Measurements from ENCODE around the gene DPY19L1.

DPY19L1 gene

DNA sequence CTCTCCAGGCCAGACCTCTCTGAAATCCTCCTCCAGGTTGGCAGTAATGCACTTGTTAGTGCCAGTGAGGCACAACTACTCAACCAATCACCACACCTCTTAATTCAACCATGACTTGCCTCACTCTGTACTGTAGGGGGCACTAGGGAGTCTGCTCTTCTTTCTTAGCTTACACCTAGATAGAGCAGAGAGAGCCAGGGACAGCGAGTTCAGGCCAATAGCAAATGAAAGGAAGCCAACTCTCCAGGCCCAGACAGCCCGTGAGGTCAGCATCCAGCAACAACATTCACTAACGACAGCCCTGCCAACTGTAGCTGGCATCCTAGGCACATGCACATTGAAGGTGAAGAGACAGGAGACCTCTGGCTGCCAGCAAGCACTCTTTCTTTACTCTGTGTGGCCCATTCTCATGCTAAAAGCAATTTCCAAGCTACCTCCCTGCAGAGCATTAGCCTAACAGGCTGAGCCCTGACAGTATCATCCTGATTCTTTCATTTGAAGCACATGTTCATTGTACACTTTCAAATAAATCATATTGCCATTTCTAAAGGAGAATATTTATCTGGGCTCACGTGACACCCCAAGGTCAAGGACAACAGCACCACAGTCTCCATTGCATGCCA lies 136.3 kb downstream of the DPY19L1 start:
- Histone ChIP-seq H3K9me3 (ENCODE audit: control insufficient read depth, low read length) (peaks cover 6% of the 10 kb centered on the region), H2BK120ac (ENCODE audit: low read depth, low read length) (no peak overlapping the region), H3K23ac (ENCODE audit: low read length in 2 of 2) (no peak overlapping the region), H4K8ac (ENCODE audit: low read length) (no peak overlapping the region), H2BK12ac (ENCODE audit: low read length in 2 of 2) (no peak overlapping the region), H2BK15ac (ENCODE audit: low read depth, poor library complexity, severe bottlenecking) (no peak overlapping the region), H3K4ac (ENCODE audit: low read depth in 1 of 2, low read length in 2 of 2) (no peak overlapping the region), H3K27me3 (ENCODE audit: control insufficient read depth in 1 of 2, insufficient read depth in 1 of 2, low read length in 2 of 2) (peaks cover 0 to 26% of the 10 kb centered on the region in 2 experiments), H3K27ac (ENCODE audit: low read length, poor library complexity, severe bottlenecking) (no peak overlapping the region), H3K4me1 (ENCODE audit: control insufficient read depth, insufficient read depth, low read depth, low read length) (no peaks in the 10 kb centered on the region), H4K91ac (ENCODE audit: low read length) (no peak overlapping the region), H2AK5ac (ENCODE audit: low read length, severe bottlenecking) (no peak overlapping the region), H3K14ac (ENCODE audit: low read length in 2 of 2) (no peak overlapping the region), H3K36me3 (ENCODE audit: control insufficient read depth in 1 of 2, insufficient read depth in 2 of 2, low read depth in 1 of 2, low read length in 2 of 2) (no peaks in the 10 kb centered on the region), H3K4me3 (ENCODE audit: insufficient read depth in 1 of 2, low read depth in 1 of 2, low read length in 2 of 2) (no peak overlapping the region), H3K79me1 (replicated peaks; ENCODE audit: low read length, poor library complexity, severe bottlenecking) (no peaks in the 10 kb centered on the region), H3K18ac (ENCODE audit: low read depth in 1 of 2, low read length in 2 of 2) (no peak overlapping the region), H2BK5ac (ENCODE audit: low read depth, low read length, poor library complexity, severe bottlenecking) (no peak overlapping the region), H3K4me2 (ENCODE audit: low read length, poor library complexity, severe bottlenecking) (no peak overlapping the region), H3K9ac (ENCODE audit: low read length) (no peak overlapping the region), H2AFZ (ENCODE audit: low read depth, low read length) (no peak overlapping the region)
- DNase-seq = no peak
- WGBS = 73% methylated on average over 4 of the region's 4 CpGs

DNA sequence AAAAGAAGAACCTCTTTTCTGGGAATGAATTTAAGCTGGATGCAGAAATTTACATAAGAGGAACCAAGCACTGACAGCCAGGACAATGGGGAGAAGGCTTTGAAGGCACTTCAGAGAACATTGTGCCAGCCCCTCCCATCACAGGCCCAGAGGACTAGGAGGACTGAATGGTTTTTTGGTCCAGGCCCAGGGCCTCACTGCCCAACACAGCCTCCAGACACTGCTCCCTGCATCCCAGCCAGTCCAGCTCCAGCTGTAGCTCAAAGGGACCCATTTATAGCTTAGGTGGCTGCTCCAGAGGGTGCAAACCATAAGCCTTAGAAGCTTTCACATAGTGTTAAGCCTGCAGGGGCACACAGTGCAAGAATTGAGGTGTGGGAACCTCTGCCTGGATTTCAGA lies 142.1 kb downstream of the DPY19L1 start:
- H3K4ac ChIP-seq (ENCODE audit: low read depth in 1 of 2, low read length in 2 of 2) = no peak overlapping the region
- H2BK120ac ChIP-seq (ENCODE audit: low read depth, low read length) = no peak overlapping the region
- H3K9ac ChIP-seq (ENCODE audit: low read length) = no peak overlapping the region
- no peak overlapping the region for H2BK15ac ChIP-seq (ENCODE audit: low read depth, poor library complexity, severe bottlenecking)
- H4K91ac ChIP-seq (ENCODE audit: low read length) = no peak overlapping the region
- H3K4me3 ChIP-seq (ENCODE audit: insufficient read depth in 1 of 2, low read depth in 1 of 2, low read length in 2 of 2) = no peak overlapping the region
- H3K27me3 ChIP-seq (ENCODE audit: control insufficient read depth in 1 of 2, insufficient read depth in 1 of 2, low read length in 2 of 2) = peaks cover 0 to 52% of the 10 kb centered on the region in 2 experiments
- H2AFZ ChIP-seq (ENCODE audit: low read depth, low read length) = no peak overlapping the region
- no peak overlapping the region for H4K8ac ChIP-seq (ENCODE audit: low read length)
- no peak overlapping the region for H3K4me2 ChIP-seq (ENCODE audit: low read length, poor library complexity, severe bottlenecking)
- H3K14ac ChIP-seq (ENCODE audit: low read length in 2 of 2) = no peak overlapping the region
- no peaks in the 10 kb centered on the region for H3K36me3 ChIP-seq (ENCODE audit: control insufficient read depth in 1 of 2, insufficient read depth in 2 of 2, low read depth in 1 of 2, low read length in 2 of 2)
- peaks cover 18% of the 10 kb centered on the region for H3K9me3 ChIP-seq (ENCODE audit: control insufficient read depth, low read length)
- H2BK5ac ChIP-seq (ENCODE audit: low read depth, low read length, poor library complexity, severe bottlenecking) = no peak overlapping the region
- no peak overlapping the region for H3K18ac ChIP-seq (ENCODE audit: low read depth in 1 of 2, low read length in 2 of 2)
- no peak overlapping the region for H3K27ac ChIP-seq (ENCODE audit: low read length, poor library complexity, severe bottlenecking)
- no peaks in the 10 kb centered on the region for H3K79me1 ChIP-seq (replicated peaks; ENCODE audit: low read length, poor library complexity, severe bottlenecking)
- no peak overlapping the region for H2BK12ac ChIP-seq (ENCODE audit: low read length in 2 of 2)
- no peak for DNase-seq
- no peak overlapping the region for H2AK5ac ChIP-seq (ENCODE audit: low read length, severe bottlenecking)
- no peak overlapping the region for H3K23ac ChIP-seq (ENCODE audit: low read length in 2 of 2)
- H3K4me1 ChIP-seq (ENCODE audit: control insufficient read depth, insufficient read depth, low read depth, low read length) = no peaks in the 10 kb centered on the region

DNA sequence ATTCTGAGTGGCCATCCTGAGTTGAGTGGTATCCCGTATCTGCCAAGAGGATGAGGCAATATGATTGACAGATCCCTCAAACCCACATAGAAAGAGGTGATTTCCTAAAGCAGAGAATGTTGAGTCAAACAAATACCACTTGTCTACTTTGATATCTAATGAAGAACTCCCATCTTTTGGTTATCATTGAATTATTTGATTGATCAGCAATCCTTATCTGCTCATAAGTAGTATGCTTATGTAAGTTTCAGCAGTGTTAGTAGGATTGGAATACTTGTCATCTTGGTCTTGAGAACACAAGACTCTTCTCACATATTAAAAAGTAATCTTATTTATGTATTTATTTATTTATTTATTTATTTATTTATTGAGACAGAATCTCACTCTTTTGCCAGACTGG lies 147.3 kb downstream of the DPY19L1 start:
- Histone ChIP-seq H3K4me3 (ENCODE audit: insufficient read depth in 1 of 2, low read depth in 1 of 2, low read length in 2 of 2) (no peak overlapping the region), H4K91ac (ENCODE audit: low read length) (no peak overlapping the region), H3K9me3 (ENCODE audit: control insufficient read depth, low read length) (peaks cover 16% of the 10 kb centered on the region), H3K14ac (ENCODE audit: low read length in 2 of 2) (no peak overlapping the region), H4K8ac (ENCODE audit: low read length) (no peak overlapping the region), H2BK15ac (ENCODE audit: low read depth, poor library complexity, severe bottlenecking) (no peak overlapping the region), H2BK5ac (ENCODE audit: low read depth, low read length, poor library complexity, severe bottlenecking) (no peak overlapping the region), H2BK12ac (ENCODE audit: low read length in 2 of 2) (no peak overlapping the region), H2BK120ac (ENCODE audit: low read depth, low read length) (no peak overlapping the region), H3K9ac (ENCODE audit: low read length) (no peak overlapping the region), H3K27ac (ENCODE audit: low read length, poor library complexity, severe bottlenecking) (no peak overlapping the region), H3K36me3 (ENCODE audit: control insufficient read depth in 1 of 2, insufficient read depth in 2 of 2, low read depth in 1 of 2, low read length in 2 of 2) (no peaks in the 10 kb centered on the region), H3K4ac (ENCODE audit: low read depth in 1 of 2, low read length in 2 of 2) (no peak overlapping the region), H3K4me2 (ENCODE audit: low read length, poor library complexity, severe bottlenecking) (no peak overlapping the region), H3K23ac (ENCODE audit: low read length in 2 of 2) (no peak overlapping the region), H3K27me3 (ENCODE audit: control insufficient read depth in 1 of 2, insufficient read depth in 1 of 2, low read length in 2 of 2) (peaks cover 0 to 47% of the 10 kb centered on the region in 2 experiments), H3K4me1 (ENCODE audit: control insufficient read depth, insufficient read depth, low read depth, low read length) (no peaks in the 10 kb centered on the region), H3K79me1 (replicated peaks; ENCODE audit: low read length, poor library complexity, severe bottlenecking) (no peaks in the 10 kb centered on the region), H2AK5ac (ENCODE audit: low read length, severe bottlenecking) (no peak overlapping the region), H2AFZ (ENCODE audit: low read depth, low read length) (no peak overlapping the region), H3K18ac (ENCODE audit: low read depth in 1 of 2, low read length in 2 of 2) (no peak overlapping the region)
- no CpG with 5 or more reads among the region's 1 CpG for WGBS
- DNase-seq = no peak

DNA sequence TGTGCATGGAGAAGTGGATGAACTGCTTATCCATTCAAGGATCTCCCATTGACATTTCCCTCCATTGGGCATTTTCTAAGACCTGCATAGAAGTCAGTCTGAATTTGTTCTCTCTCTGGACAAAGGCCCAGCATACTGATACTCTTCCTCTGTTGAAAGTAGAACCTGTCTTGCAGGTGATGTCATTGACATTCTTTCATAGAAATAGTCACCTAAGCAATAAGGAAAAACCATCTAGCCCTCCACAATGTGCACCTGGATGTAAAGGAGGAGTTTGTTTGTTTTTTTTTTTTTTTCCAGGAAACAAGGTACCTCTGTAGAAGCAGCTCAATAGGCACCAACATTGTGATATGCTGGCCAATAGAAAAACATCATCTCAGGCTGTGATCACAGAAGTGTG lies 150.4 kb downstream of the DPY19L1 start:
- H3K23ac ChIP-seq (ENCODE audit: low read length in 2 of 2) = no peak overlapping the region
- H2BK5ac ChIP-seq (ENCODE audit: low read depth, low read length, poor library complexity, severe bottlenecking) = no peak overlapping the region
- no peak overlapping the region for H3K27ac ChIP-seq (ENCODE audit: low read length, poor library complexity, severe bottlenecking)
- no peak overlapping the region for H3K18ac ChIP-seq (ENCODE audit: low read depth in 1 of 2, low read length in 2 of 2)
- H2BK120ac ChIP-seq (ENCODE audit: low read depth, low read length) = no peak overlapping the region
- no peak overlapping the region for H2AK5ac ChIP-seq (ENCODE audit: low read length, severe bottlenecking)
- H2BK15ac ChIP-seq (ENCODE audit: low read depth, poor library complexity, severe bottlenecking) = no peak overlapping the region
- no peak overlapping the region for H3K14ac ChIP-seq (ENCODE audit: low read length in 2 of 2)
- H2AFZ ChIP-seq (ENCODE audit: low read depth, low read length) = no peak overlapping the region
- DNase-seq = no peak
- no peak overlapping the region for H4K91ac ChIP-seq (ENCODE audit: low read length)
- no peaks in the 10 kb centered on the region for H3K4me1 ChIP-seq (ENCODE audit: control insufficient read depth, insufficient read depth, low read depth, low read length)
- H3K4me2 ChIP-seq (ENCODE audit: low read length, poor library complexity, severe bottlenecking) = no peak overlapping the region
- H3K79me1 ChIP-seq (replicated peaks; ENCODE audit: low read length, poor library complexity, severe bottlenecking) = no peaks in the 10 kb centered on the region
- H3K27me3 ChIP-seq (ENCODE audit: control insufficient read depth in 1 of 2, insufficient read depth in 1 of 2, low read length in 2 of 2) = peaks cover 0 to 24% of the 10 kb centered on the region in 2 experiments
- no peak overlapping the region for H3K9ac ChIP-seq (ENCODE audit: low read length)
- no peak overlapping the region for H2BK12ac ChIP-seq (ENCODE audit: low read length in 2 of 2)
- H3K9me3 ChIP-seq (ENCODE audit: control insufficient read depth, low read length) = peaks cover 36% of the 10 kb centered on the region
- H3K4ac ChIP-seq (ENCODE audit: low read depth in 1 of 2, low read length in 2 of 2) = no peak overlapping the region
- H3K4me3 ChIP-seq (ENCODE audit: insufficient read depth in 1 of 2, low read depth in 1 of 2, low read length in 2 of 2) = no peak overlapping the region
- no peak overlapping the region for H4K8ac ChIP-seq (ENCODE audit: low read length)
- H3K36me3 ChIP-seq (ENCODE audit: control insufficient read depth in 1 of 2, insufficient read depth in 2 of 2, low read depth in 1 of 2, low read length in 2 of 2) = no peaks in the 10 kb centered on the region

Measured in mesenchymal stem cell (in vitro differentiated cells and primary cell).